Prostate gland (tissue), 2 donors: ENCODE data around the gene CCDC78.

Source experiments
- CTCF ChIP-seq, 4 experiments: fragments of 200-600 bp in 2 of 4; fragments of 450-650 bp in 2 of 4; sonication (generic) in 2 of 4; IDR thresholded peaks; 1 replicate in 3 of 4; 2 replicates in 1 of 4; pipeline ENCODE4 v1.5.1; 2016 to 2019; ENCODE audit warnings: antibody characterized with exemption in 4 of 4, mild to moderate bottlenecking in 2 of 4, moderate library complexity in 2 of 4
- POLR2A ChIP-seq: fragments of 450-650 bp; IDR thresholded peaks from one replicate; pipeline ENCODE4 v1.6.1; 2016; ENCODE audit warnings: antibody characterized with exemption, mild to moderate bottlenecking
- POLR2AphosphoS5 ChIP-seq: sonication (generic); formaldehyde crosslinking; IDR thresholded peaks from one replicate; pipeline ENCODE4 v1.6.1; 2017; ENCODE audit warnings: antibody characterized with exemption

- no peak for TF ChIP-seq POLR2A
- no peak for TF ChIP-seq CTCF (IDR thresholded peaks at IDR 0.05)
- TF ChIP-seq POLR2AphosphoS5: no peak
These were observed 20.6 kb downstream of the CCDC78 start, which contains the start of gene FBXL16 for GRCh38 chr16:705431-706188.
